Measurements from ENCODE around the gene TIAM1. TPM values are rescaled to one million over a fixed set of nuclear protein-coding genes. Genes with fewer than 3 reads are reported as not detected.

The TIAM1 gene
- total RNA-seq, 4 donors from 2014 or later: 2.6 to 11.0 (median 6.9) TPM

DNA sequence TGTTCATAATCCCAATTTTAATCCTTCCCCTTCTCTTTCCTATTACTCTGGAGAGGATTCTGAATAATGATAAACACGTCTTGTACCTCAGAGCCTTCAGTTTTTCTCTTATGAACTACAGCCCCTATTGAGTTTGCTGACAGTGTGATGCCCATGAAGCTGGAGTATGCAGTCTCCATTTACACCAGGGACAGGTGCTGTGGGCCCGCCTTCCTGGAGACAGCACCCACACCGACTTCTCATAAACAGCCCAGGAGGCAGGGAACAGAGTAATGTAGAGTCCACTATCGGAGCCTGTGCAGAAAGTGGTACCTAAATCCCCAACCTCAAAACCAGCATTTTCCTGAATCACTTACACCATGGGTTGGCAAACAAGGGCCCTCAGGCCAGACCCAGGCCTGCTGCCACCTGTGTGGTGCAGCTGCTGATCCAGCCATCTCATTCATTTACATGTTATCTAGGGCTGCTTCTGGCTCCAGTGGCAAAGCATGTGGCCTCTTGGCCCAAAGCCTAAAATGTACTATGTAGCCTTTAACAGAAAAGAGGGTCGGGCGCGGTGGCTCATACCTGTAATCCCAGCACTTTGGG, 210.7 kb downstream of the TIAM1 start:
- Histone ChIP-seq H3K36me3 (no peaks in the 10 kb centered on the region), H3K9me3 (no peaks in the 10 kb centered on the region), H3K27ac (no peak overlapping the region), H3K4me1 (no peaks in the 10 kb centered on the region), H3K27me3 (peaks cover 3% of the 10 kb centered on the region), H3K4me3 (no peak overlapping the region)
- 94% methylated on average over 4 of the region's 7 CpGs; no CpG with 5 or more reads in 1 of the 2 donors for WGBS, 2 donors (ENCODE audit: low coverage in 1 of 2)
- no peak for ATAC-seq
- TF ChIP-seq POLR2A (IDR thresholded peaks at IDR 0.05) (no peak), POLR2AphosphoS5 (IDR thresholded peaks at IDR 0.05) (no peak), EP300 (IDR thresholded peaks at IDR 0.05) (no peak)
- TF ChIP-seq, protein P1, sequence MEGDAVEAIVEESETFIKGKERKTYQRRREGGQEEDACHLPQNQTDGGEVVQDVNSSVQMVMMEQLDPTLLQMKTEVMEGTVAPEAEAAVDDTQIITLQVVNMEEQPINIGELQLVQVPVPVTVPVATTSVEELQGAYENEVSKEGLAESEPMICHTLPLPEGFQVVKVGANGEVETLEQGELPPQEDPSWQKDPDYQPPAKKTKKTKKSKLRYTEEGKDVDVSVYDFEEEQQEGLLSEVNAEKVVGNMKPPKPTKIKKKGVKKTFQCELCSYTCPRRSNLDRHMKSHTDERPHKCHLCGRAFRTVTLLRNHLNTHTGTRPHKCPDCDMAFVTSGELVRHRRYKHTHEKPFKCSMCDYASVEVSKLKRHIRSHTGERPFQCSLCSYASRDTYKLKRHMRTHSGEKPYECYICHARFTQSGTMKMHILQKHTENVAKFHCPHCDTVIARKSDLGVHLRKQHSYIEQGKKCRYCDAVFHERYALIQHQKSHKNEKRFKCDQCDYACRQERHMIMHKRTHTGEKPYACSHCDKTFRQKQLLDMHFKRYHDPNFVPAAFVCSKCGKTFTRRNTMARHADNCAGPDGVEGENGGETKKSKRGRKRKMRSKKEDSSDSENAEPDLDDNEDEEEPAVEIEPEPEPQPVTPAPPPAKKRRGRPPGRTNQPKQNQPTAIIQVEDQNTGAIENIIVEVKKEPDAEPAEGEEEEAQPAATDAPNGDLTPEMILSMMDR (IDR thresholded peaks at IDR 0.05): no peak

DNA sequence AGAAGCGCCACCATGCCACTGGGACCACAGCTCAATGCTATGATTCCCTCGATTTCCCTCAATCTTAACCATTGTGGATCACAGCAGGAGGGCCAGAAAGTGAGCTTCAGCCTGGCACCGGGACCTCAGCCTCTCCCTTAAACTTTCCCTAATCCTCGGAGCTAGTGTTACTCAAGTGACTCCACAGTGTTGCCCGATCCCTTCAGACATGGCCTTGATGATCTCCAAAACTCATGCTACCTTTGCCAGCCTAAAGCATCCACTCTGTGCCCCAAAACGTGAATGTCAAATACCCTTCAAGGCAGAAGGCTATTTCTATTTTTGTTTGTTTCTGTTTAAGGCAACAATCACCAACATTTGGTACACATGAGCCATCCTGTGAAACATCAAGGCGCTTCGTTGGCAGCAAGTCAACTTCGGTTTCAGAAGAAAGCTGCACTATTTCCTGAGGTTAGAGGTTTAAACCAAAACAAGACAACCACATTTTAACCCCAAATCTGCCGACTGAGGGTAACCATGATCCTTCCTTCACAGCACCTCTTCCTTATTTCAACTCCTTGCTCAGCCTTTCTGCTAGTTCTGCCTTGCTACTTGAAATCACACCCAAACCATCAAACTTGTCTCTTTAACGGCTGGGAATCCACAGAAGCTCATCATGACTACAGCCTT, 211.4 kb downstream of the TIAM1 start:
- no peaks in the 10 kb centered on the region for H3K4me1 ChIP-seq
- H3K4me3 ChIP-seq: no peak overlapping the region
- no peak for ATAC-seq
- no peaks in the 10 kb centered on the region for H3K9me3 ChIP-seq
- WGBS, 2 donors (ENCODE audit: low coverage in 1 of 2): 79 to 81% methylated on average over 8 to 9 of the region's 11 CpGs
- H3K27ac ChIP-seq: no peak overlapping the region
- peaks cover 3% of the 10 kb centered on the region for H3K27me3 ChIP-seq
- TF ChIP-seq POLR2AphosphoS5 (IDR thresholded peaks at IDR 0.05) (no peak), POLR2A (IDR thresholded peaks at IDR 0.05) (no peak), EP300 (IDR thresholded peaks at IDR 0.05) (no peak)
- TF ChIP-seq, protein P1 (IDR thresholded peaks at IDR 0.05): no peak
- no peaks in the 10 kb centered on the region for H3K36me3 ChIP-seq

DNA sequence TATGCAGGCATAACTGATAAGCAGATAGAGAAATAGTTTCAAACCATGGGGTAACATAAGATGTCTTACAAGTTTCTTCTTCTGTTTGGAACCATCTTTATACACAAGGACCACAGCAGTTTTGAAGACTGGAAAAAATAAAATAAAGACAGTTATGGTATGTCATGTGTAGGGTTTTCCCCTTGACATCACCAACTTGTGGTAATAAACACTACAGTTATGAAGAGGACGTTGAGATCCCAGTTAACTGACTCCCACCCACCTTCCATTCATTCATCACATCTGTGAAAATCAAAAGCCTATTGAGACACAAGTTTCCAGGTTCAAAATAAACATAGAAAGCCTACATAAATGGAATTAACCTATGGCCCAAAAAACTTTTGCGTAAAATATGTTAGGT, 213.2 kb downstream of the TIAM1 start:
- Histone ChIP-seq H3K4me1 (no peaks in the 10 kb centered on the region), H3K27me3 (no peaks in the 10 kb centered on the region), H3K36me3 (no peaks in the 10 kb centered on the region), H3K9me3 (no peaks in the 10 kb centered on the region), H3K27ac (no peak overlapping the region), H3K4me3 (no peak overlapping the region)
- no peak for TF ChIP-seq POLR2AphosphoS5 (IDR thresholded peaks at IDR 0.05)
- TF ChIP-seq, protein P1 (IDR thresholded peaks at IDR 0.05): no peak
- no peak for TF ChIP-seq EP300 (IDR thresholded peaks at IDR 0.05)
- TF ChIP-seq POLR2A (IDR thresholded peaks at IDR 0.05): no peak
- no peak for ATAC-seq
- 56 to 83% methylated on average over 2 of the region's 2 CpGs for WGBS, 2 donors (ENCODE audit: low coverage in 1 of 2)

DNA sequence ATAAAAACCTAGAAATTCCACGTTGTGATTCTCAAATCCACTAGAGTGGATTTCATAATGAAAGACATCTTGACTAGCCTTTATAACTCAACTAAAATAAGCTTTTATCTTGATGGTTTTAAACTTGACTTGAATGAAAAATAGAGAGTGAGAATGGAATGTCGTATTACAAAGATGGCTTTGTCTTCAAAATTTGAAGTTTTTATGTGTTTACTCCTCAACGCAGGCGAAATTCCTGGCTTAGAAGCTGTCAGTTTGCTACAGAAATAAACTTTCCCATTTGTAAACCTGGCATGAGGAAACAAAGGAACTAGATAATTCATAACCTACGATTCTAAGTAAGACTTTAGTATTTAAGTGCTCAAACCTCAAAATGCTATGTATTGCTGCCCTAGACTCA, 215.8 kb downstream of the TIAM1 start:
- no peak for ATAC-seq
- TF ChIP-seq, protein P1 (IDR thresholded peaks at IDR 0.05): no peak
- no peak for TF ChIP-seq EP300 (IDR thresholded peaks at IDR 0.05)
- TF ChIP-seq POLR2A (IDR thresholded peaks at IDR 0.05): no peak
- TF ChIP-seq POLR2AphosphoS5 (IDR thresholded peaks at IDR 0.05): no peak
- WGBS, 2 donors (ENCODE audit: low coverage in 1 of 2): 36 to 70% methylated on average over 5 of the region's 5 CpGs

DNA sequence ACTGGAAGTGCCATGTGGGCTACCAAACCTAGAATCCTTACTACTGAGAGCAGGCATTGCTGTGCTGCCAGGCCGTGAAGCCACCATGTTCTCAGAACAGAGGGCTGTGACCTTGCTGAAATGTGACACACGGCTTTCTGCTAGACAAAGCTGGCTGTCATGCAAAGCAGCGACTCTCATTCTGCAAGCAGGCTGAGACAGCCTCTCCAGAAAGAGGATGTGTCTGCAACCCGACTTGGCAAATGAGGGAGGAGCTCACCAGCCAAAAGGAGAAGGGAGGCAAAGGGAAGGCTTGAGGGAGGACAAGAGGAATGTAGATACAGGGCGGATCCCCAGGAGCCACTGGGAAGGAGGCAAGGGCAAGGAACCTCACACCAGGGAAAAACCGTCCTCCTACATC, 220.1 kb downstream of the TIAM1 start:
- Histone ChIP-seq H3K4me1 (no peaks in the 10 kb centered on the region), H3K9me3 (no peaks in the 10 kb centered on the region), H3K27me3 (no peaks in the 10 kb centered on the region), H3K27ac (no peak overlapping the region), H3K4me3 (no peak overlapping the region), H3K36me3 (peaks cover 0 to 11% of the 10 kb centered on the region in 2 donors)
- WGBS, 2 donors (ENCODE audit: low coverage in 1 of 2): 53% methylated on average over 2 of the region's 6 CpGs; no CpG with 5 or more reads in 1 of the 2 donors
- ATAC-seq: no peak
- TF ChIP-seq POLR2A (IDR thresholded peaks at IDR 0.05): no peak
- TF ChIP-seq, protein P1 (IDR thresholded peaks at IDR 0.05): no peak
- TF ChIP-seq POLR2AphosphoS5 (IDR thresholded peaks at IDR 0.05): no peak
- TF ChIP-seq EP300 (IDR thresholded peaks at IDR 0.05): no peak

More for the DNA sequence above, 215.8 kb downstream of the TIAM1 start:
- no peak overlapping the region for H3K4me3 ChIP-seq
- H3K4me1 ChIP-seq: no peaks in the 10 kb centered on the region
- H3K9me3 ChIP-seq: no peaks in the 10 kb centered on the region
- H3K27ac ChIP-seq: no peak overlapping the region
- no peaks in the 10 kb centered on the region for H3K27me3 ChIP-seq
- peaks cover 0 to 4% of the 10 kb centered on the region in 2 donors for H3K36me3 ChIP-seq

Measured in gastroesophageal sphincter (tissue), 4 donors.